CD14-positive monocyte (primary cell): ENCODE data around the gene HCN3. TPM values are rescaled to one million over a fixed set of nuclear protein-coding genes. Genes with fewer than 3 reads are reported as not detected.
A peak's percentile ranks its signal among the peaks of the same experiment; 100 is the strongest.

Experiments
- DNase-seq, 3 donors: peaks; one replicate each; pipeline ENCODE4 v3.0.0-alpha.2; 2011 to 2022
- H2AFZ ChIP-seq: 2 replicates; pipeline ENCODE4 v1.6.0; 2012; ENCODE audit warnings: mild to moderate bottlenecking, low read depth, low read length, inconsistent platforms; ENCODE audit not compliant: insufficient read depth, poor library complexity, severe bottlenecking
- H3K27ac ChIP-seq, 2 donors: 1 replicate in 1 of 2; 2 replicates in 1 of 2; pipeline ENCODE4 v1.5.1; 2012 to 2013; ENCODE audit warnings: low read length in 2 of 2, control low read depth in 1 of 2, inconsistent platforms in 1 of 2, low read depth in 1 of 2, mild to moderate bottlenecking in 1 of 2
- H3K27me3 ChIP-seq, 2 donors: one replicate each; pipeline versions ENCODE4 v1.6.0 to v1.6.1; 2011 to 2013; ENCODE audit warnings: low read length in 2 of 2; ENCODE audit not compliant: control insufficient read depth in 2 of 2, insufficient read depth in 2 of 2
- H3K36me3 ChIP-seq, 2 donors: replicated peaks in 1 of 2; 1 replicate in 1 of 2; 2 replicates in 1 of 2; pipeline versions ENCODE4 v1.5.1 to v1.6.1; 2012 to 2013; ENCODE audit warnings: low read length in 2 of 2, control low read depth in 1 of 2, inconsistent platforms in 1 of 2, mild to moderate bottlenecking in 1 of 2; ENCODE audit not compliant: insufficient read depth in 2 of 2, control insufficient read depth in 1 of 2
- H3K4me1 ChIP-seq, 2 donors: 1 replicate in 1 of 2; 2 replicates in 1 of 2; pipeline versions ENCODE4 v1.5.1 to v1.6.1; 2012 to 2013; ENCODE audit warnings: low read length in 2 of 2, control low read depth in 1 of 2, inconsistent platforms in 1 of 2, mild to moderate bottlenecking in 1 of 2, moderate library complexity in 1 of 2; ENCODE audit not compliant: insufficient read depth in 2 of 2, control insufficient read depth in 1 of 2
- H3K4me2 ChIP-seq: replicated peaks from 2 replicates; pipeline ENCODE3; 2012; ENCODE audit warnings: low read length, moderate library complexity, mild to moderate bottlenecking; ENCODE audit not compliant: poor library complexity, severe bottlenecking; ENCODE audit errors: extremely low read depth
- H3K4me3 ChIP-seq, 3 experiments: fragments of 200-600 bp in 1 of 3; sonication (generic) in 1 of 3; replicated peaks in 1 of 3; 1 replicate in 2 of 3; 2 replicates in 1 of 3; pipeline ENCODE4 v1.5.1; 2011 to 2013; ENCODE audit warnings: low read length in 3 of 3, mild to moderate bottlenecking in 3 of 3, control low read depth in 2 of 3, low read depth in 2 of 3, inconsistent platforms in 1 of 3, moderate library complexity in 1 of 3
- H3K79me2 ChIP-seq: 2 replicates; pipeline ENCODE4 v1.6.0; 2012; ENCODE audit warnings: mild to moderate bottlenecking, control low read depth, inconsistent platforms, low read length, moderate library complexity; ENCODE audit not compliant: insufficient read depth
- H3K9ac ChIP-seq: 2 replicates; pipeline ENCODE4 v1.6.0; 2017; ENCODE audit warnings: low read length, mild to moderate bottlenecking; ENCODE audit not compliant: insufficient read depth, poor library complexity, severe bottlenecking
- H3K9me3 ChIP-seq, 2 donors: replicated peaks in 1 of 2; 1 replicate in 1 of 2; 2 replicates in 1 of 2; pipeline versions ENCODE4 v1.5.1 to v1.6.1; 2012 to 2013; ENCODE audit warnings: low read length in 2 of 2, control low read depth in 1 of 2; ENCODE audit not compliant: control insufficient read depth in 1 of 2, insufficient read depth in 1 of 2
- H4K20me1 ChIP-seq: 2 replicates; pipeline ENCODE4 v1.6.0; 2012; ENCODE audit warnings: mild to moderate bottlenecking, low read length, control low read depth, moderate library complexity; ENCODE audit not compliant: insufficient read depth
- H3K27ac Mint-ChIP-seq, 7 donors: one replicate each; pipeline ENCODE4 v1.8.0; 2020; ENCODE audit warnings: mild to moderate bottlenecking in 7 of 7, mixed read lengths in 7 of 7, moderate library complexity in 6 of 7, inconsistent platforms in 2 of 7
- H3K27me3 Mint-ChIP-seq, 3 donors: one replicate each; pipeline ENCODE4 v1.8.0; 2021 to 2022; ENCODE audit warnings: low read depth in 3 of 3, mild to moderate bottlenecking in 3 of 3, mixed read lengths in 3 of 3, moderate library complexity in 3 of 3, inconsistent platforms in 1 of 3
- H3K36me3 Mint-ChIP-seq, 2 donors: one replicate each; pipeline ENCODE4 v1.8.0; 2020; ENCODE audit warnings: mixed read lengths in 2 of 2, inconsistent platforms in 1 of 2, mild to moderate bottlenecking in 1 of 2
- H3K4me1 Mint-ChIP-seq: one replicate; pipeline ENCODE4 v1.8.0; 2020; ENCODE audit warnings: mild to moderate bottlenecking, mixed read lengths
- H3K4me3 Mint-ChIP-seq, 2 donors: one replicate each; pipeline ENCODE4 v1.8.0; 2020; ENCODE audit warnings: mild to moderate bottlenecking in 2 of 2, mixed read lengths in 2 of 2, moderate library complexity in 1 of 2
- H3K9me3 Mint-ChIP-seq, 7 donors: one replicate each; pipeline ENCODE4 v1.8.0; 2020 to 2022; ENCODE audit warnings: mixed read lengths in 7 of 7, mild to moderate bottlenecking in 6 of 7, moderate library complexity in 6 of 7, inconsistent platforms in 2 of 7
- WGBS: methylation state at CpG from one replicate; pipeline ENCODE4 v1.1.5; 2013; ENCODE audit warnings: missing lambda C conversion rate; ENCODE audit not compliant: insufficient coverage; 5-methylcytosine and 5-hydroxymethylcytosine counted together
- intact Hi-C, 2 donors: fragments of 100-400 bp; cut with micrococcal nuclease; formaldehyde crosslinking; loops; one replicate each; pipeline versions ENCODE4 v1.15.0 to v1.15.1; 2023
- polyA plus RNA-seq, 3 donors: library from polyadenylated mRNA; depleted of rRNA in 1 of 3; unstranded in 2 of 3; stranded (reverse) in 1 of 3; fragments of 300-500 nt in 2 of 3; fragments of >200 nt in 1 of 3; fragmentation: Illumina TruSeq in 2 of 3; gene quantifications; 1 replicate in 2 of 3; 2 replicates in 1 of 3; pipeline ENCODE4 v1.2.3, GENCODE V29; 2012 to 2021
- TF ChIP-seq, protein P1 (sequence below): fragments of 200-600 bp; IDR thresholded peaks from one replicate; pipeline ENCODE4 v1.8.0; 2022; ENCODE audit warnings: antibody characterized with exemption, mild to moderate bottlenecking

HCN3 gene
- polyA plus RNA-seq, 3 donors = 0.15 to 2.3 TPM; not detected in 1

DNA sequence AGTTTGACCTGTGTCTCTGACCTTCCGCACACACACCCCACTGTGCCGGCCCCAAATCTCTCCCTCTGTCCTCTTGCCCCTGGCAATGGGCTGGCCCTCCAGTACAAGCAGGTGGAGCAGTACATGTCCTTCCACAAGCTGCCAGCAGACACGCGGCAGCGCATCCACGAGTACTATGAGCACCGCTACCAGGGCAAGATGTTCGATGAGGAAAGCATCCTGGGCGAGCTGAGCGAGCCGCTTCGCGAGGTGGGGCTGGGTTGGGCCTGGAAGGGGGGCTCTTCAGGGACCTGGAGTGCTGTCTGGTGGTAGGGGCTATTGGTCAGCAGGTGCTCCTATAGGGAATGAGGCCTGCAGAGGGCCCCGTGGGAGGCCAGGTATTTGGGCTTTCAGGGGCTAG is 7.8 kb downstream of the HCN3 start:
- TF ChIP-seq, protein P1, sequence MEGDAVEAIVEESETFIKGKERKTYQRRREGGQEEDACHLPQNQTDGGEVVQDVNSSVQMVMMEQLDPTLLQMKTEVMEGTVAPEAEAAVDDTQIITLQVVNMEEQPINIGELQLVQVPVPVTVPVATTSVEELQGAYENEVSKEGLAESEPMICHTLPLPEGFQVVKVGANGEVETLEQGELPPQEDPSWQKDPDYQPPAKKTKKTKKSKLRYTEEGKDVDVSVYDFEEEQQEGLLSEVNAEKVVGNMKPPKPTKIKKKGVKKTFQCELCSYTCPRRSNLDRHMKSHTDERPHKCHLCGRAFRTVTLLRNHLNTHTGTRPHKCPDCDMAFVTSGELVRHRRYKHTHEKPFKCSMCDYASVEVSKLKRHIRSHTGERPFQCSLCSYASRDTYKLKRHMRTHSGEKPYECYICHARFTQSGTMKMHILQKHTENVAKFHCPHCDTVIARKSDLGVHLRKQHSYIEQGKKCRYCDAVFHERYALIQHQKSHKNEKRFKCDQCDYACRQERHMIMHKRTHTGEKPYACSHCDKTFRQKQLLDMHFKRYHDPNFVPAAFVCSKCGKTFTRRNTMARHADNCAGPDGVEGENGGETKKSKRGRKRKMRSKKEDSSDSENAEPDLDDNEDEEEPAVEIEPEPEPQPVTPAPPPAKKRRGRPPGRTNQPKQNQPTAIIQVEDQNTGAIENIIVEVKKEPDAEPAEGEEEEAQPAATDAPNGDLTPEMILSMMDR = no peak
- no peaks in the 10 kb centered on the region for H4K20me1 ChIP-seq
- Mint-ChIP-seq H3K27ac (peak overlapping the region in 1 of 7 donors; percentile 6), H3K27me3 (peaks cover 0 to 4% (median 2%) of the 10 kb centered on the region in 3 donors), H3K36me3 (no peaks in the 10 kb centered on the region), H3K4me3 (no peak overlapping the region), H3K9me3 (no peaks in the 10 kb centered on the region), H3K4me1 (peaks cover 2% of the 10 kb centered on the region)
- H3K27ac ChIP-seq = no peak overlapping the region
- no peak overlapping the region for H3K9ac ChIP-seq
- H3K4me1 ChIP-seq = no peaks in the 10 kb centered on the region
- H3K79me2 ChIP-seq = no peaks in the 10 kb centered on the region
- no peaks in the 10 kb centered on the region for H3K27me3 ChIP-seq
- intact Hi-C loops = no loop called here
- WGBS = 97% methylated on average over 14 of the region's 14 CpGs
- H3K4me3 ChIP-seq = no peak overlapping the region
- H3K4me2 ChIP-seq = no peak overlapping the region
- H3K9me3 ChIP-seq = no peaks in the 10 kb centered on the region
- no peaks in the 10 kb centered on the region for H3K36me3 ChIP-seq
- DNase-seq = no peak
- no peak overlapping the region for H2AFZ ChIP-seq

DNA sequence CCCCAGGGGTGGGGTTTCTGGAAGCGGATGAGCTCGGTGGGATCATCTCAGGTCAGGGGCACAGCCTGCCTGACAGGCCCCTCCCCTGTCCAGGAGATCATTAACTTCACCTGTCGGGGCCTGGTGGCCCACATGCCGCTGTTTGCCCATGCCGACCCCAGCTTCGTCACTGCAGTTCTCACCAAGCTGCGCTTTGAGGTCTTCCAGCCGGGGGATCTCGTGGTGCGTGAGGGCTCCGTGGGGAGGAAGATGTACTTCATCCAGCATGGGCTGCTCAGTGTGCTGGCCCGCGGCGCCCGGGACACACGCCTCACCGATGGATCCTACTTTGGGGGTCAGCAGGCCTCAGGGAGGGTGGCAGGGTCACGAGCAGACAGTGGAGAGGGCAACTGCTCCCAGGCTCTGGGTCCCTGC is 8.4 kb downstream of the HCN3 start:
- no peaks in the 10 kb centered on the region for H3K27me3 ChIP-seq
- Mint-ChIP-seq H3K4me1 (peaks cover 2% of the 10 kb centered on the region), H3K4me3 (no peak overlapping the region), H3K9me3 (no peaks in the 10 kb centered on the region), H3K27me3 (peaks cover 0 to 4% (median 2%) of the 10 kb centered on the region in 3 donors), H3K36me3 (no peaks in the 10 kb centered on the region), H3K27ac (no peak overlapping the region)
- 98% methylated on average over 18 of the region's 18 CpGs for WGBS
- TF ChIP-seq, protein P1 = no peak
- no peaks in the 10 kb centered on the region for H3K36me3 ChIP-seq
- no peak overlapping the region for H3K27ac ChIP-seq
- H2AFZ ChIP-seq = no peak overlapping the region
- H3K79me2 ChIP-seq = no peaks in the 10 kb centered on the region
- no peaks in the 10 kb centered on the region for H3K4me1 ChIP-seq
- no peak overlapping the region for H3K9ac ChIP-seq
- no peaks in the 10 kb centered on the region for H3K9me3 ChIP-seq
- H3K4me2 ChIP-seq = no peak overlapping the region
- H3K4me3 ChIP-seq = no peak overlapping the region
- DNase-seq = no peak
- intact Hi-C loops = no loop called here
- H4K20me1 ChIP-seq = no peaks in the 10 kb centered on the region
